ENCODE results near the gene RASAL2. TPM values are rescaled to one million over a fixed set of nuclear protein-coding genes. Genes with fewer than 3 reads are reported as not detected.

Gene RASAL2
- total and polyA plus RNA-seq, 2 experiments from 2014 or later = 16.0 to 42.2 TPM

DNA sequence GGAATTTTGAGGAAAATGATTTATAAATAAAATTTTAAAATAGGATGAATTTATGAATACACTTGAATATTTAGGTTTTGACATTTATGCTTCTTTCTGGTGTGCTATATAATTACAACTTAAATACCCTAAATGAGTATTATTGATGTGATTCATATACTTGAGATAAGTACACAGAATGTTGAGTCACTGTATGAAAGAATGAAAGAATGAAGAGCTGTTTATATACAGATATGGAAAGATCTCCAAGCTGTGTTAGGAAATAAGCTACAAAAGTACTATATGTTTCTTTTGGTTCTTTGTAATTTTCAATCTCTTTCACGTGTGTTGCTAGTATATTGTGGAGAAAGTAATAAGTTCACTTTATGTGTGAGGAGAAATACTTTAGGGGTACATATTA lies 147.2 kb downstream of the RASAL2 start:
- Histone ChIP-seq H2AFZ (no peak overlapping the region), H3F3A (replicated peaks; ENCODE audit: low read depth) (no peaks in the 10 kb centered on the region), H3K79me2 (replicated peaks; ENCODE audit: insufficient read depth) (peaks cover 70% of the 10 kb centered on the region), H3K27me3 (ENCODE audit: insufficient read depth) (no peaks in the 10 kb centered on the region), H3K9me2 (ENCODE audit: insufficient read depth) (no peaks in the 10 kb centered on the region), H3K36me3 (ENCODE audit: insufficient read depth) (no peaks in the 10 kb centered on the region), H3K27ac (ENCODE audit: low read depth) (no peak overlapping the region), H4K20me1 (replicated peaks; ENCODE audit: insufficient read depth) (no peaks in the 10 kb centered on the region), H3K4me2 (no peak overlapping the region), H3K4me1 (ENCODE audit: insufficient read depth) (peaks cover 23% of the 10 kb centered on the region), H3K4me3 (no peak overlapping the region)
- no peak for DNase-seq (ENCODE audit: low spot score)
- Mint-ChIP-seq H3K27me3 (ENCODE audit: insufficient read depth, low read depth, poor library complexity) (peaks cover 6% of the 10 kb centered on the region), H3K4me3 (no peak overlapping the region), H3K9me3 (peaks cover 6% of the 10 kb centered on the region; the same call in 1 of the 3 replicates), H3K27ac (no peak overlapping the region), H3K4me1 (peaks cover 17% of the 10 kb centered on the region), H3K36me3 (ENCODE audit: low read depth) (no peaks in the 10 kb centered on the region; the same call in 1 of the 3 replicates)
- ATAC-seq = no peak
- TF ChIP-seq EZH2 (IDR thresholded peaks at IDR 0.05; ENCODE audit: low read depth, unreplicated experiment) (no peak), STAT1 (IDR thresholded peaks at IDR 0.05; ENCODE audit: unreplicated experiment) (no peak), CREB1 (CRISPR knock-in tag; IDR thresholded peaks at IDR 0.05; ENCODE audit: low read depth) (no peak), ZNF114 (CRISPR knock-in tag; IDR thresholded peaks at IDR 0.05) (no peak), JUNB (IDR thresholded peaks at IDR 0.05; ENCODE audit: unreplicated experiment) (no peak)
- TF ChIP-seq, protein P1, sequence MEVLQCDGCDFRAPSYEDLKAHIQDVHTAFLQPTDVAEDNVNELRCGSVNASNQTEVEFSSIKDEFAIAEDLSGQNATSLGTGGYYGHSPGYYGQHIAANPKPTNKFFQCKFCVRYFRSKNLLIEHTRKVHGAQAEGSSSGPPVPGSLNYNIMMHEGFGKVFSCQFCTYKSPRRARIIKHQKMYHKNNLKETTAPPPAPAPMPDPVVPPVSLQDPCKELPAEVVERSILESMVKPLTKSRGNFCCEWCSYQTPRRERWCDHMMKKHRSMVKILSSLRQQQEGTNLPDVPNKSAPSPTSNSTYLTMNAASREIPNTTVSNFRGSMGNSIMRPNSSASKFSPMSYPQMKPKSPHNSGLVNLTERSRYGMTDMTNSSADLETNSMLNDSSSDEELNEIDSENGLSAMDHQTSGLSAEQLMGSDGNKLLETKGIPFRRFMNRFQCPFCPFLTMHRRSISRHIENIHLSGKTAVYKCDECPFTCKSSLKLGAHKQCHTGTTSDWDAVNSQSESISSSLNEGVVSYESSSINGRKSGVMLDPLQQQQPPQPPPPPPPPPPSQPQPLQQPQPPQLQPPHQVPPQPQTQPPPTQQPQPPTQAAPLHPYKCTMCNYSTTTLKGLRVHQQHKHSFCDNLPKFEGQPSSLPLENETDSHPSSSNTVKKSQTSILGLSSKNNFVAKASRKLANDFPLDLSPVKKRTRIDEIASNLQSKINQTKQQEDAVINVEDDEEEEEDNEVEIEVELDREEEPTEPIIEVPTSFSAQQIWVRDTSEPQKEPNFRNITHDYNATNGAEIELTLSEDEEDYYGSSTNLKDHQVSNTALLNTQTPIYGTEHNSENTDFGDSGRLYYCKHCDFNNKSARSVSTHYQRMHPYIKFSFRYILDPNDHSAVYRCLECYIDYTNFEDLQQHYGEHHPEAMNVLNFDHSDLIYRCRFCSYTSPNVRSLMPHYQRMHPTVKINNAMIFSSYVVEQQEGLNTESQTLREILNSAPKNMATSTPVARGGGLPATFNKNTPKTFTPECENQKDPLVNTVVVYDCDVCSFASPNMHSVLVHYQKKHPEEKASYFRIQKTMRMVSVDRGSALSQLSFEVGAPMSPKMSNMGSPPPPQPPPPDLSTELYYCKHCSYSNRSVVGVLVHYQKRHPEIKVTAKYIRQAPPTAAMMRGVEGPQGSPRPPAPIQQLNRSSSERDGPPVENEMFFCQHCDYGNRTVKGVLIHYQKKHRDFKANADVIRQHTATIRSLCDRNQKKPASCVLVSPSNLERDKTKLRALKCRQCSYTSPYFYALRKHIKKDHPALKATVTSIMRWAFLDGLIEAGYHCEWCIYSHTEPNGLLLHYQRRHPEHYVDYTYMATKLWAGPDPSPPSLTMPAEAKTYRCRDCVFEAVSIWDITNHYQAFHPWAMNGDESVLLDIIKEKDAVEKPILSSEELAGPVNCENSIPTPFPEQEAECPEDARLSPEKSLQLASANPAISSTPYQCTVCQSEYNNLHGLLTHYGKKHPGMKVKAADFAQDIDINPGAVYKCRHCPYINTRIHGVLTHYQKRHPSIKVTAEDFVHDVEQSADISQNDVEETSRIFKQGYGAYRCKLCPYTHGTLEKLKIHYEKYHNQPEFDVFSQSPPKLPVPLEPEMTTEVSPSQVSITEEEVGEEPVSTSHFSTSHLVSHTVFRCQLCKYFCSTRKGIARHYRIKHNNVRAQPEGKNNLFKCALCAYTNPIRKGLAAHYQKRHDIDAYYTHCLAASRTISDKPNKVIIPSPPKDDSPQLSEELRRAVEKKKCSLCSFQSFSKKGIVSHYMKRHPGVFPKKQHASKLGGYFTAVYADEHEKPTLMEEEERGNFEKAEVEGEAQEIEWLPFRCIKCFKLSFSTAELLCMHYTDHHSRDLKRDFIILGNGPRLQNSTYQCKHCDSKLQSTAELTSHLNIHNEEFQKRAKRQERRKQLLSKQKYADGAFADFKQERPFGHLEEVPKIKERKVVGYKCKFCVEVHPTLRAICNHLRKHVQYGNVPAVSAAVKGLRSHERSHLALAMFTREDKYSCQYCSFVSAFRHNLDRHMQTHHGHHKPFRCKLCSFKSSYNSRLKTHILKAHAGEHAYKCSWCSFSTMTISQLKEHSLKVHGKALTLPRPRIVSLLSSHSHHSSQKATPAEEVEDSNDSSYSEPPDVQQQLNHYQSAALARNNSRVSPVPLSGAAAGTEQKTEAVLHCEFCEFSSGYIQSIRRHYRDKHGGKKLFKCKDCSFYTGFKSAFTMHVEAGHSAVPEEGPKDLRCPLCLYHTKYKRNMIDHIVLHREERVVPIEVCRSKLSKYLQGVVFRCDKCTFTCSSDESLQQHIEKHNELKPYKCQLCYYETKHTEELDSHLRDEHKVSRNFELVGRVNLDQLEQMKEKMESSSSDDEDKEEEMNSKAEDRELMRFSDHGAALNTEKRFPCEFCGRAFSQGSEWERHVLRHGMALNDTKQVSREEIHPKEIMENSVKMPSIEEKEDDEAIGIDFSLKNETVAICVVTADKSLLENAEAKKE (CRISPR knock-in tag; IDR thresholded peaks at IDR 0.05) = no peak
- TF ChIP-seq, protein P2, sequence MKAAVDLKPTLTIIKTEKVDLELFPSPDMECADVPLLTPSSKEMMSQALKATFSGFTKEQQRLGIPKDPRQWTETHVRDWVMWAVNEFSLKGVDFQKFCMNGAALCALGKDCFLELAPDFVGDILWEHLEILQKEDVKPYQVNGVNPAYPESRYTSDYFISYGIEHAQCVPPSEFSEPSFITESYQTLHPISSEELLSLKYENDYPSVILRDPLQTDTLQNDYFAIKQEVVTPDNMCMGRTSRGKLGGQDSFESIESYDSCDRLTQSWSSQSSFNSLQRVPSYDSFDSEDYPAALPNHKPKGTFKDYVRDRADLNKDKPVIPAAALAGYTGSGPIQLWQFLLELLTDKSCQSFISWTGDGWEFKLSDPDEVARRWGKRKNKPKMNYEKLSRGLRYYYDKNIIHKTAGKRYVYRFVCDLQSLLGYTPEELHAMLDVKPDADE (IDR thresholded peaks at IDR 0.05) = no peak
- TF ChIP-seq, protein P3, sequence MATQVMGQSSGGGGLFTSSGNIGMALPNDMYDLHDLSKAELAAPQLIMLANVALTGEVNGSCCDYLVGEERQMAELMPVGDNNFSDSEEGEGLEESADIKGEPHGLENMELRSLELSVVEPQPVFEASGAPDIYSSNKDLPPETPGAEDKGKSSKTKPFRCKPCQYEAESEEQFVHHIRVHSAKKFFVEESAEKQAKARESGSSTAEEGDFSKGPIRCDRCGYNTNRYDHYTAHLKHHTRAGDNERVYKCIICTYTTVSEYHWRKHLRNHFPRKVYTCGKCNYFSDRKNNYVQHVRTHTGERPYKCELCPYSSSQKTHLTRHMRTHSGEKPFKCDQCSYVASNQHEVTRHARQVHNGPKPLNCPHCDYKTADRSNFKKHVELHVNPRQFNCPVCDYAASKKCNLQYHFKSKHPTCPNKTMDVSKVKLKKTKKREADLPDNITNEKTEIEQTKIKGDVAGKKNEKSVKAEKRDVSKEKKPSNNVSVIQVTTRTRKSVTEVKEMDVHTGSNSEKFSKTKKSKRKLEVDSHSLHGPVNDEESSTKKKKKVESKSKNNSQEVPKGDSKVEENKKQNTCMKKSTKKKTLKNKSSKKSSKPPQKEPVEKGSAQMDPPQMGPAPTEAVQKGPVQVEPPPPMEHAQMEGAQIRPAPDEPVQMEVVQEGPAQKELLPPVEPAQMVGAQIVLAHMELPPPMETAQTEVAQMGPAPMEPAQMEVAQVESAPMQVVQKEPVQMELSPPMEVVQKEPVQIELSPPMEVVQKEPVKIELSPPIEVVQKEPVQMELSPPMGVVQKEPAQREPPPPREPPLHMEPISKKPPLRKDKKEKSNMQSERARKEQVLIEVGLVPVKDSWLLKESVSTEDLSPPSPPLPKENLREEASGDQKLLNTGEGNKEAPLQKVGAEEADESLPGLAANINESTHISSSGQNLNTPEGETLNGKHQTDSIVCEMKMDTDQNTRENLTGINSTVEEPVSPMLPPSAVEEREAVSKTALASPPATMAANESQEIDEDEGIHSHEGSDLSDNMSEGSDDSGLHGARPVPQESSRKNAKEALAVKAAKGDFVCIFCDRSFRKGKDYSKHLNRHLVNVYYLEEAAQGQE (IDR thresholded peaks at IDR 0.05; ENCODE audit: unreplicated experiment) = no peak

Data from GM23338 (cell line).